RKO (cell line): ENCODE results near the gene HSPB6.
"Not testable (repeated sequence)": the region's sequence is repeated elsewhere in the genome, so short reads cannot be mapped to it uniquely, and the experiment has no call there.

Source experiments
- DNase-seq: peaks from one replicate; pipeline ENCODE4 v3.0.0-alpha.2; 2016; ENCODE audit warnings: low spot score

Gene HSPB6

DNA sequence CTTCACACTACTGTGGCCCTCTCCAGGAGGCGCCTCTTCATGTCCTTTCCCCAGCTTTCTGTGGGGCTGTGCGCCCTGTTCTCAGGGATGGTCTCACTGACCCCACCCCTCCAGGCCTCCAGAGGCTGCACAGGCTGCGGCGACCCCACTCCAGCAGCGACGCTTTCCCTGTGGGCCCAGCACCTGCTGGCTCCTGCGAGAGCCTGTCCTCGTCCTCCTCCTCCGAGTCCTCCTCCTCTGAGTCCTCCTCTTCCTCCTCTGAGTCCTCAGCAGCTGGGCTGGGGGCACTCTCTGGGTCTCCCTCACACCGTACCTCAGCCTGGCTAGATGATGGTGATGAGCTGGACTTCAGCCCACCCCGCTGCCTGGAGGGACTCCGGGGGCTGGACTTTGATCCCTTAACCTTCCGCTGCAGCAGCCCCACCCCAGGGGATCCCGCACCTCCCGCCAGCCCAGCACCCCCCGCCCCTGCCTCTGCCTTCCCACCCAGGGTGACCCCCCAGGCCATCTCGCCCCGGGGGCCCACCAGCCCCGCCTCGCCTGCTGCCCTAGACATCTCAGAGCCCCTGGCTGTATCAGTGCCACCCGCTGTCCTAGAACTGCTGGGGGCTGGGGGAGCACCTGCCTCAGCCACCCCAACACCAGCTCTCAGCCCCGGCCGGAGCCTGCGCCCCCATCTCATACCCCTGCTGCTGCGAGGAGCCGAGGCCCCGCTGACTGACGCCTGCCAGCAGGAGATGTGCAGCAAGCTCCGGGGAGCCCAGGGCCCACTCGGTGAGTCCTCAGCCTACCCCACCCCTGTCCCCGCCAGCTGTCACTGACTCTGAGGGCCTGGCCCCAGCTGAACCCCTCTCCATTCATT, 29.7 kb upstream of the HSPB6 start:
- no peak for DNase-seq

DNA sequence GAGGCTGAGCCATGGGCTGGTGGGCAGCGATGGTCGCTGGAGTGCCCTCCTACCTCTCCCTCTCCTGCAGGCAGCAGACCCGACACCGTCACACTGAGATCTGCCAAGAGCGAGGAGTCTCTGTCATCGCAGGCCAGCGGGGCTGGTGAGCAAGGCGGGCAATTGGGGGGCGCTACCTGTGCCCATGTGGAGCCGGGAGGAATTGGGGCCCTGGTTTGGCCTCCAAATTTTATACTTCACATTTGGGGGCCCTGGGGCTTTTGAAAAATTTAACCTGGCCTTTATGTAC, 28.5 kb upstream of the HSPB6 start:
- no peak for DNase-seq

- no peak for DNase-seq
Observed at GRCh38 chr19:35784503-35785338, 27.9 kb upstream of the HSPB6 start.

- DNase-seq: peak; percentile 20
Observed at GRCh38 chr19:35783469-35784434, 26.9 kb upstream of the HSPB6 start.

DNA sequence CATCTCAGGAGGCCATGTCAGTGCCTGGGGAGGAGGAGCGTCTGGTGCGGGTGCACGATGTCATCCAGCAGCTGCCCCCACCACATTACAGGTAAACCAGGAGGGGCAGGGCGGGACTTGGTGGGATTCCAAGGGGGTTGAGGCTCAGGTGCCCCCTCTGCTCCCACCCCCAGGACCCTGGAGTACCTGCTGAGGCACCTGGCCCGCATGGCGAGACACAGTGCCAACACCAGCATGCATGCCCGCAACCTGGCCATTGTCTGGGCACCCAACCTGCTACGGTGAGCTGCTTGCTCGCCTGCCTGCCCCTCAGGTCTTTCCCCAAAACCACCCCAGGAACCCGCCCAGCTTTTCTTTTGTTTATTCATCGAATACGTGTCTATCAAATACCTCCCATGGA, 25.8 kb upstream of the HSPB6 start:
- no peak for DNase-seq

GRCh38 chr19:35781650-35782049, 24.8 kb upstream of the HSPB6 start:
- no peak for DNase-seq

- DNase-seq: no peak
Observed at GRCh38 chr19:35780717-35781116, 23.9 kb upstream of the HSPB6 start.

GRCh38 chr19:35780058-35780457, 23.2 kb upstream of the HSPB6 start:
- DNase-seq: no peak

DNA sequence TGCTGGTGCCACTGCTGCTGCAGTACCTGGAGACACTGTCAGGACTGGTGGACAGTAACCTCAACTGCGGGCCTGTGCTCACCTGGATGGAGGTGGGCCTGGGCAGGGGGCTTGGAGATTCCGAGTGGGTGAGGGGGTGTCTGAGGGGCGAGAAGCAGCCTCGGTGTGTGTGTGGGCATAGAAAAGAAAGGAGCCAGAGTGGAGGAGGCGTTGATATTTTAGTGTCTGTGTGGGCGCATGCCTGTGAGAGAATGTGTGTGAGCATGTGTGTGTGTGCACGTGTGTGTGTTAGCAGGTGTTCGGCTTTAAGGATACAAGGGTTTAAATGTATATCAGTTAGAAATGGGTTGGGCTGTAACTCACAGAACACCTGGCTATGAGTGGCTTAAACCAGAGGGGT, 22.2 kb upstream of the HSPB6 start:
- no peak for DNase-seq

DNA sequence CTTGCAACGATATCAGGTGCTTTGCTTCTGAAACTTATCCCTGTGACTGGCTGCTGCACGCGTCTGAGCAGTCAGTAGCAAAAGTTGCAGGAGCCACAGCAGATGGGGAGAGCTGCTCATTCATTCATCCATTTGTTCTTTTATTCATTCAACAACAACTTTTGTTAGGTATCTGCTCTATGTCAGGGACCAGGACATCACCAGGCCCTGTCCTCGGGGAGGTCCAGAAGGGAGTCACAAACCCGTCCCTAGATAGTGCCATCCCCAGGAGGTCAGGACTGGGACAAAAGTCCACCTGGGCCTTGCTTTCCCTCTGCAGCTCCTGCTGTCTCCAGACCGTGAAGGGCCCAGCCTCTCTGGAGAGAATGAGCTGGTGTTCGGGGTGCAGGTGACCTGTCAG, 21.1 kb upstream of the HSPB6 start:
- no peak for DNase-seq

DNA sequence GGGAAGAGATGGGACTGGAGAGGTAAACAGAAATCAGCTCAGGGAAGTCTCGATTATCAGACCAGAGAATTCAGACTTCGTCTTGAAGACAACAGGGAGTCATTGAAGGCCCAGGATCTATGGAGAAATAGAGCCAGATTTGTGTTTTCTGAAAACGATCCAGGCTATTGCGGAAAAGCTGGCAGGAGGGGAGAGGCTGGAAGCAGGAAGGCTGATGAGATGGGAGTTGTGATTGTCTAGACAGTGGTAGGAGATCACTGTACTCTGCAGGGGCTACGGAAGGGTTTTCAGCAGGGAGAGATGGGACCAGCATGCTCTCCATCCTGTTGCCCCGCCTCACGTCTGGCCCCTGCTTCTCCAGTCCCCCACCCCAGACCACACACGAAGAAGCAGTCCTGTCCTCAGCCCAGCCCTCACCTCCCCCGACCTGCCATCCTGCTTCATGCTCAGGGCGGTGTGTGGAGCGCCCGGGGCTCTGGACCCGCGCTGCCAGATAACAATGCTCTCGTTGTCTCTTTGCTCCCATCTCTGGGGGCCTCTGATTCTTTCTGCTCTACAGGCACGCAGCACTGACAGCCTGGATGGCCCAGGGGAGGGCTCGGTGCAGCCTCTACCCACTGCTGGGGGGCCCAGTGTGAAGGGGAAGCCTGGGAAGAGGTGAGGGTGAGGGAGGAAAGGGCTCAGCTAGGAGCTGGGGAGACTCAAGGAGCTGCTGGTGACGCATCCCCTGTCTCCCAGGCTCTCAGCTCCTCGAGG, 20.4 kb upstream of the HSPB6 start:
- no peak for DNase-seq

DNA sequence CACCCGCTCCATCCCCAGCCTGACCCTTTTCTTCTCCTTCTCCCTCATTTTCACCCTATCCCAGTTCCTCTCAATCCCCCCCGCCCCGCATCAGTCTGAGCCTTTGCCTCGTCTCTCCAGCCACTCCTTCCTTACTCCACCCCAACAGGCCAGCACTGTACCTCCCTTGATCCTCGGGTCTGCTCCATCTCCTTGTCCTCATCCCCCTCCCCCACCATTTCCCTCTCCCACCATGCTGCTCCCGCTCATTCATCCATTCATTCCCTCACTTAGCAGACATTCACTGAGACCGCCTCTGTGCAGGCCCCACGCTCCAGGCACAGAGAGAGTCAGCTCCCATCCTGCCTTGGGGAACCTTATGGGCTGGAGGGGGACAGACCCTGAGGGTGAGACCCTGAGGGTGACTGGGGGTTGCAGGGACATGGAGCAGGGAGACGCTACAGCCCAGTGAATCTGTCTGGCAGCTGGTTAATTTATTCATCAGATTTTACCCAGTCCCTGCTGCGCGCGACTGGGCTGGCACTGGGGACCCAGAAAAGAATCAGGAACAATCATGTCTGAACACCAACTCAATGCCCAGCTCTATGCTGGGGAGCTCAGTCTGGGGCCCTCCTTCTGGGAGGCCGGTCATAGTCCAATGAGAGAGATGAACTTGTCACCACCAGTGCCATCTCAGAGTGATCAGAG, 19.4 kb upstream of the HSPB6 start:
- no peak for DNase-seq

DNA sequence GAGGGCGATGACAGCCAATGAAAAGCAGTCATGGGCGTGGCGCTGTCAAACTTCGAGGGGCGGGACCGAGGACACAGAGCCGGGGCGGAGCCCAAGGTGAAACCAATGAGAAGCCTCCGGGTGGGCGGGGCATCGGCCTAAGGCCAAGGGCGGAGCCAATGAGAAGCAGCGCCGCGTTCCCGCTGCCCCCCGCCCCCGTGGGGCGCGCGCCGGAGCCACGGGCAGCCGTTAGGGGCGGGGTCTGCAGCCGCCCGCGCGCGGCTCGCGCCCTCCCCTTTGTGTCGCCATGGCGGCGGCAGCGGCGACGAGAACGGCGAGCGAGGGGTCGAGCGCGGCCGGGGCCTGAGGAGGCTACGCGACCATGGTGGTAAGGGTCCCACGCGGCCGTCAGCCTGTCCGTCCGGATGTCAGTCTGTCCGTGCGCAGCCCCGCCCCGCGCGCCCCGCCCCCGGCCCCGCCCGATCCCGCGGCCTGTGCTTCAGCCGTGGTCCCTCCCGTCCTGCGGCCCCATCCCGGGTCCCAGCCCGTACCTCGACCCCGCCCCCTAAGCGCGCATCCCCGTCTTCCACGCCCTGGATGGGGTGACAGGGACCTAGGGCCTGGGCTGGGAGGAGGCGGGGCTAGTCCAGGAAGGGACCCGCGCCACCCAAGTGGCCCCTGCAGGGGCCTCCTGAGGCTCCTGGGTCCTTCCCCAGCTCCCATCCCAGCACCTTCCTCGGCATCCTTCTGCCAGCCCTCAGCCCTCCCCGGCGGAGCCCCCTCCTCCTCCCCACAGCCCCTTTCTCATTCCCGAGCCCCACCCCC, 18.7 kb upstream of the HSPB6 start, which contains the start of gene ARHGAP33:
TSS of gene ARHGAP33 (plus strand) at position 267 of the 804 bp plus-strand sequence. CDS start at position 362, 95 bp downstream.
- peak; percentile 95 for DNase-seq

- no peak for DNase-seq
Observed at GRCh38 chr19:35775046-35775297, 18.1 kb upstream of the HSPB6 start.

- no peak for DNase-seq
Observed at GRCh38 chr19:35774274-35775045, 17.6 kb upstream of the HSPB6 start.

DNA sequence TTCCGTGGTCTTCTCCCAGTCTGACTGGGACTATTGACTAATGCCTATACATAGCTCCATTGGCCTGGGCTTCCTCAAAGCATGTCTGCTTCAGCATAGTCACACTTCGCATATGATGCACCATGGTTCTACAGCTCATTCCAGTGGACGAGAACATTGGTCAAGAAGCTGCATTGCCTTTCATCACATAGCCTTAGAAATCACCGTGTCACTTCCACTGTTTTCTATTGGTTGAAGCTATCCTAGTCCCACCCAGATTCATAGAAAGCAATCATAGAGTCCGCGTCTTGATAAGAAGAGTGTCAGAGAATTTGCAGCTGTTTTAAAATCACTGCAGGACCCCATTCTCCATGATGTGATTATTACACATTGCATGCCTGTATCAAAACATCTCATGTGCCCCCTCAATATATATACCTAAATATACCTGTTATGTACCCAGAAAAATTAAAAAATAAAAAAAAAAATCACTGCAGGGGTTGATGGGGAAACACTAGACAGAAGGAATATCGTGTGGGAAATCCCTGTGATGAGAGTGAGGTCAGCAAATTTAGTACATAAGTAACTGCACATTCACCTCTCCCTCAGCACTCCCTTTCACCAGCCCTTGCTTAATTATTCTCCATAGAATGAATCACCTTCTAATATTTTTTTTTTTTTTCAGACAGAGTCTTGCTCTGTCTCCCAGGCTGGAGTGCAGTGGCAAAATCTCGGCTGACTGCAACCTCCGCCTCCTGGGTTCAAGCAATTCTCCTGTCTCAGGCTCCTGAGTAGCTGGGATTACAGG, 16.4 kb upstream of the HSPB6 start:
- DNase-seq: peak; percentile 43

GRCh38 chr19:35772362-35772761, 15.5 kb upstream of the HSPB6 start:
- DNase-seq: not testable (repeated sequence)

DNA sequence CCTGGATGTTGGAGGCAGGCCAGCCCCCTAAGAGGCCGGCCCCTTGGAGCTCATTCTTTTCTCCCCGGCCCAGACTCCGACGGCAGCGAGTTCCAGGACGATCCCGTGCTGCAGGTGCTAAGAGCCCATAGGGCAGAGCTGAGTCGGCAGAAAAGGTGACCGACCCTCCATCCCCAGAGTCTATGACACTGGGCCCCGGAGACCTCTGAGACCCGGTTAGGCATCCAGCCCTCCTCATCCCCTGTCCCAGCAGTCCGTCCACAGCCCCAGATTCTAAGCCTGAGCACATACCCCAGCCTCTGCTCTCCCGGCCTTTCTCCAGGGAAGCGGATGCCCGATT, 11.2 kb upstream of the HSPB6 start:
- DNase-seq: no peak
